ENCODE measurements around the gene ARL8B.

DNA sequence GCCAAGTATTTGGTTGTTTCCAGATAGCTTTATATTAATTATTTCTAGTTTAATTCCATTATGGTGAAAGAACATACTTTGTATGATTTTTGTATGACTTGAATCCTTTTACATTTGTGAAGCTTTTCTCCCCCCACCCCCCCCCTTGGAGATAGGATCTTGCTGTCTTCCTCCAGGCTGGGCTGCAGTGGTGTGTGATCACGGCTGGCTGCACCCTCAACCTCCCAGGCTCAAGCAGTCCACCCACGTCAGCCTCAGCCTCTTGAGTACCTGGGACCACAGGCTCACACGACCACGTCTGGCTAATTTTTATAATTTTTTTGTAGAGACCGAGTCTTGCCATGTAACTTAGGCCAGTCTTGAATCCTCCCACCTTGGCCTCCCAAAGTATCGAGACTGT, 29.5 kb downstream of the ARL8B start:
- TF ChIP-seq, protein P1, sequence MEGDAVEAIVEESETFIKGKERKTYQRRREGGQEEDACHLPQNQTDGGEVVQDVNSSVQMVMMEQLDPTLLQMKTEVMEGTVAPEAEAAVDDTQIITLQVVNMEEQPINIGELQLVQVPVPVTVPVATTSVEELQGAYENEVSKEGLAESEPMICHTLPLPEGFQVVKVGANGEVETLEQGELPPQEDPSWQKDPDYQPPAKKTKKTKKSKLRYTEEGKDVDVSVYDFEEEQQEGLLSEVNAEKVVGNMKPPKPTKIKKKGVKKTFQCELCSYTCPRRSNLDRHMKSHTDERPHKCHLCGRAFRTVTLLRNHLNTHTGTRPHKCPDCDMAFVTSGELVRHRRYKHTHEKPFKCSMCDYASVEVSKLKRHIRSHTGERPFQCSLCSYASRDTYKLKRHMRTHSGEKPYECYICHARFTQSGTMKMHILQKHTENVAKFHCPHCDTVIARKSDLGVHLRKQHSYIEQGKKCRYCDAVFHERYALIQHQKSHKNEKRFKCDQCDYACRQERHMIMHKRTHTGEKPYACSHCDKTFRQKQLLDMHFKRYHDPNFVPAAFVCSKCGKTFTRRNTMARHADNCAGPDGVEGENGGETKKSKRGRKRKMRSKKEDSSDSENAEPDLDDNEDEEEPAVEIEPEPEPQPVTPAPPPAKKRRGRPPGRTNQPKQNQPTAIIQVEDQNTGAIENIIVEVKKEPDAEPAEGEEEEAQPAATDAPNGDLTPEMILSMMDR (IDR thresholded peaks at IDR 0.05) = no peak
- no peak for TF ChIP-seq POLR2A (IDR thresholded peaks at IDR 0.05)
- no peak for TF ChIP-seq EP300 (IDR thresholded peaks at IDR 0.05)
- TF ChIP-seq POLR2AphosphoS5 (IDR thresholded peaks at IDR 0.05) = no peak
